ENCODE data around the gene NRP2.

GRCh38 chr2:205636549-205637319, 45.6 kb upstream of the NRP2 start:
- TF ChIP-seq CTCF (IDR thresholded peaks at IDR 0.05) (no peak), EZH2 (IDR thresholded peaks at IDR 0.05; ENCODE audit: borderline replicate concordance, insufficient read depth, low read depth, low read length, poor library complexity, severe bottlenecking) (no peak)

Measured in B cell (primary cell).